HEK293 (cell line): ENCODE results near the gene RBM39.

ENCODE experiments used
- CTCF ChIA-PET: fragments of 350-600 bp; formaldehyde crosslinking; extraction: SDS; loops from one replicate; lab custom pipeline; 2021; ENCODE audit warnings: antibody characterized with exemption; lab: Yijun Ruan, JAX
- POLR2A ChIA-PET: fragments of 300-600 bp; formaldehyde crosslinking; extraction: SDS; loops from one replicate; lab custom pipeline; 2020; ENCODE audit warnings: antibody characterized with exemption, inconsistent platforms; lab: Yijun Ruan, JAX
- H3K27ac ChIP-seq: fragments of 200-500 bp; sonication (Bioruptor generic); 2 replicates; pipeline ENCODE4 v1.5.1; 2014; ENCODE audit warnings: low read depth, low read length, control low read depth, inconsistent platforms; ENCODE audit errors: extremely low read depth
- H3K36me3 ChIP-seq, 2 experiments: fragments of 200-500 bp in 1 of 2; sonication (Bioruptor generic) in 1 of 2; 1 replicate in 1 of 2; 2 replicates in 1 of 2; pipeline ENCODE4 v1.5.1; 2014 to 2017; ENCODE audit warnings: inconsistent platforms in 2 of 2, low read length in 2 of 2; ENCODE audit not compliant: control insufficient read depth in 2 of 2, insufficient read depth in 1 of 2
- H3K4me1 ChIP-seq: fragments of 200-500 bp; sonication (Bioruptor generic); 2 replicates; pipeline ENCODE4 v1.5.1; 2014; ENCODE audit warnings: mild to moderate bottlenecking, low read length, inconsistent platforms; ENCODE audit not compliant: control insufficient read depth, insufficient read depth
- H3K4me3 ChIP-seq: 2 replicates; pipeline ENCODE4 v1.5.1; 2011; ENCODE audit warnings: low read depth, mild to moderate bottlenecking, control low read depth, low read length, moderate library complexity
- H3K9me3 ChIP-seq: fragments of 200-500 bp; sonication (Bioruptor generic); 2 replicates; pipeline ENCODE4 v1.5.1; 2014; ENCODE audit warnings: low read depth, low read length, inconsistent platforms; ENCODE audit not compliant: control insufficient read depth, insufficient read depth
- KLF17 ChIP-seq: fragments of 450-650 bp; formaldehyde crosslinking; IDR thresholded peaks from 2 replicates; pipeline ENCODE4 v1.5.1; 2016; ENCODE audit warnings: missing biosample characterization, missing genetic modification characterization
- SALL2 ChIP-seq: fragments of 450-650 bp; formaldehyde crosslinking; IDR thresholded peaks from 2 replicates; pipeline ENCODE4 v1.5.0; 2017; ENCODE audit warnings: missing biosample characterization, mild to moderate bottlenecking, missing genetic modification characterization, borderline replicate concordance
- SCRT1 ChIP-seq: fragments of 450-650 bp; formaldehyde crosslinking; IDR thresholded peaks from 2 replicates; pipeline ENCODE4 v1.5.1; 2016; ENCODE audit warnings: missing biosample characterization, missing genetic modification characterization, borderline replicate concordance
- ZNF132 ChIP-seq: fragments of 450-650 bp; formaldehyde crosslinking; IDR thresholded peaks from 2 replicates; pipeline ENCODE4 v1.5.1; 2017; ENCODE audit warnings: missing biosample characterization, missing genetic modification characterization, borderline replicate concordance
- ZNF211 ChIP-seq: fragments of 450-650 bp; formaldehyde crosslinking; IDR thresholded peaks from 2 replicates; pipeline ENCODE4 v1.5.1; 2016; ENCODE audit warnings: low read depth, missing biosample characterization, missing genetic modification characterization
- ZNF248 ChIP-seq: fragments of 450-650 bp; formaldehyde crosslinking; IDR thresholded peaks from 2 replicates; pipeline ENCODE4 v1.5.1; 2017; ENCODE audit warnings: missing biosample characterization, missing genetic modification characterization
- ZNF274 ChIP-seq, 2 experiments: fragments of 200-500 bp in 1 of 2; fragments of 450-650 bp in 1 of 2; sonication (Bioruptor generic) in 1 of 2; formaldehyde crosslinking in 1 of 2; IDR thresholded peaks; 2 replicates each; pipeline versions ENCODE4 v1.5.1 to v1.6.1; 2014 to 2016; ENCODE audit warnings: borderline replicate concordance in 1 of 2, inconsistent platforms in 1 of 2, low read length in 1 of 2, missing biosample characterization in 1 of 2, missing genetic modification characterization in 1 of 2
- ZNF335 ChIP-seq: fragments of 450-650 bp; formaldehyde crosslinking; conservative IDR thresholded peaks from 2 replicates; pipeline ENCODE4 v1.5.1; 2016; ENCODE audit warnings: missing biosample characterization, missing genetic modification characterization
- ZNF398 ChIP-seq: fragments of 450-650 bp; formaldehyde crosslinking; IDR thresholded peaks from 2 replicates; pipeline ENCODE4 v1.5.1; 2017; ENCODE audit warnings: missing biosample characterization, missing genetic modification characterization
- ZNF513 ChIP-seq: fragments of 450-650 bp; IDR thresholded peaks from 2 replicates; pipeline ENCODE4 v1.5.1; 2018; ENCODE audit warnings: missing biosample characterization, missing genetic modification characterization
- ZNF600 ChIP-seq: fragments of 450-650 bp; formaldehyde crosslinking; IDR thresholded peaks from 2 replicates; pipeline ENCODE4 v1.5.1; 2016; ENCODE audit warnings: missing biosample characterization, missing genetic modification characterization
- ZNF670 ChIP-seq: fragments of 450-650 bp; formaldehyde crosslinking; IDR thresholded peaks from 2 replicates; pipeline ENCODE4 v1.5.1; 2016; ENCODE audit warnings: missing biosample characterization, missing genetic modification characterization, low read depth
- ZNF692 ChIP-seq: fragments of 450-650 bp; formaldehyde crosslinking; IDR thresholded peaks from 2 replicates; pipeline ENCODE4 v1.5.1; 2016; ENCODE audit warnings: missing biosample characterization, missing genetic modification characterization
- ZNF747 ChIP-seq: fragments of 450-650 bp; formaldehyde crosslinking; IDR thresholded peaks from 2 replicates; pipeline ENCODE4 v1.5.1; 2016; ENCODE audit warnings: missing biosample characterization, missing genetic modification characterization

RBM39 gene

DNA sequence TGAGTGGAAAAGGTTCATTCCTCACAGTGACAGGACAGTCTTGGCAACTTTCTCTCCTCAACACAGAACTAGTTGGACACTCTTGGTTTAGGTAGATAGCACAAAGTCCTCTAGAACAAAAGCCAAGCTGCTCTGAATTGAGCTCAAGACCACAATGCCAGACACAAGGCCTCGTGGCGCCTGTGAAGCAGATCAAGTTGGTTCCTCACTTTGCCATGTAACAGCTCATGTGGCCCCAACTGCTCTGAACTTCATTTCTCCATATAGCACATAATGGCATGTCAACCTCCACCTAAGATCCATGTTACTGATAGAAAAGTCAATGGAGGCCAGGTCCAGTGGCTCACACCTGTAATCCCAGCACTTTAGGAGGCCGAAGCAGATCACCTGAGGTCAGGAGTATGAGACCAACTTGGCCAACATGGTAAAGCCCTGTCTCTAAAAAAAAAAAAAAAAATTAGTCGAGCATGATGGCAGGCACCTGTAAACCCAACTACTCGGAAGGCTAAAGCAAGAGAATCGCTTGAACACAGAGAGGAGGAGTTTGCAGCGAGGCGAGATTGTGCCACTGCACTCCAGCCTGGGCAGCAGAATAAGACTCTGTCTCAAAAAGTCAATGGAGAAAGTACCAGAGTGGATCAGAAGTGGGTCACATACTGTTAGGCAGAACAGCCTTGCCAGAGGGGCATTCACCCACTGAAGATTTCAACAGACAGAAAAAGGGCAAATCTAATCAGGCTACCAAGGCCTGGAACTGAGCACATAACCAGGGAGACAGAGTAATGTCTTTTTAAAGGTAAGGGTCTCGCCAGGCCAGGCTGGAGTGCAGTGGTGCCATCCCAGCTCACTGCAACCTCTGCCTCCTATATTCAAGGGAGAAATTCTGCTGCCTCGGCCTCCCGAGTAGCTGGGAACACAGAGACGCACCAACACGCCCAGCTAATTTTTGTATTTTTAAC, 21.6 kb downstream of the RBM39 start:
- no peak overlapping the region for H3K27ac ChIP-seq
- H3K4me3 ChIP-seq = no peak overlapping the region
- POLR2A ChIA-PET = interaction anchor here (0.6 to 1.5 kb wide), 5 partner anchors 9 to 52 kb away, joined by 3 to 6 read pairs (median 3); partner anchors contain the start of genes PHF20 and RBM39
- CTCF ChIA-PET = no interaction called here
- H3K9me3 ChIP-seq = no peaks in the 10 kb centered on the region
- TF ChIP-seq ZNF692 (tag by site-specific recombination) = no peak
- peak; percentile 51; the same call in 1 of the 2 replicates for TF ChIP-seq ZNF600 (tag by site-specific recombination)
- H3K4me1 ChIP-seq = no peaks in the 10 kb centered on the region
- H3K36me3 ChIP-seq = peaks cover 91 to 100% of the 10 kb centered on the region in 2 experiments

- H3K4me1 ChIP-seq = no peaks in the 10 kb centered on the region
- TF ChIP-seq ZNF335 (tag by site-specific recombination) (no peak), SCRT1 (tag by site-specific recombination) (no peak), ZNF248 (tag by site-specific recombination) (no peak), KLF17 (tag by site-specific recombination) (no peak), SALL2 (no peak), ZNF132 (no peak), ZNF513 (no peak), ZNF398 (tag by site-specific recombination) (no peak), ZNF747 (no peak), ZNF670 (tag by site-specific recombination) (no peak), ZNF211 (tag by site-specific recombination) (no peak), ZNF274 (IDR thresholded peaks at IDR 0.05; ENCODE audit: low read length) (no peak), ZNF274 (tag by site-specific recombination; IDR thresholded peaks at IDR 0.05; ENCODE audit: borderline replicate concordance) (no peak)
- TF ChIP-seq, all 188 proteins: peak for 0
- ChIA-PET CTCF (interaction anchor here (1.1 kb wide), 1 partner anchor 9 kb away, joined by 4 read pairs; no protein-coding TSS in a partner anchor), POLR2A (interaction anchor here (1.0 to 1.5 kb wide), 2 partner anchors 9 to 15 kb away, joined by 3 read pairs; no protein-coding TSS in a partner anchor)
- peaks cover 90 to 100% of the 10 kb centered on the region in 2 experiments for H3K36me3 ChIP-seq
- no peak overlapping the region for H3K4me3 ChIP-seq
- no peaks in the 10 kb centered on the region for H3K9me3 ChIP-seq
- no peak overlapping the region for H3K27ac ChIP-seq
Observed at GRCh38 chr20:35719717-35720116, 22.3 kb downstream of the RBM39 start.
